Activated gamma-delta T cell treated with Interleukin-2 at 50 U/mL for 16 hours (primary cell): ENCODE measurements around the gene CFAP73.
"Not testable (repeated sequence)": the region's sequence is repeated elsewhere in the genome, so short reads cannot be mapped to it uniquely, and the experiment has no call there.

Experiments used
- DNase-seq: peaks from one replicate; pipeline ENCODE4 v3.0.0-alpha.2; 2020

CFAP73 gene

GRCh38 chr12:113196582-113196981, 47.1 kb downstream of the CFAP73 start:
- DNase-seq = no peak

- peak; percentile 44 for DNase-seq
These were observed 47.5 kb downstream of the CFAP73 start for GRCh38 chr12:113196990-113197389.

GRCh38 chr12:113197518-113198077, 48.1 kb downstream of the CFAP73 start:
- no peak for DNase-seq

GRCh38 chr12:113198296-113198695, 48.8 kb downstream of the CFAP73 start:
- DNase-seq = no peak

- no peak for DNase-seq
These were observed 50.7 kb downstream of the CFAP73 start for GRCh38 chr12:113200021-113200797.

- DNase-seq = no peak
These were observed 52.0 kb downstream of the CFAP73 start for GRCh38 chr12:113201187-113202177.

GRCh38 chr12:113202300-113203075, 53.0 kb downstream of the CFAP73 start:
- no peak for DNase-seq

- no peak for DNase-seq
These were observed 54.6 kb downstream of the CFAP73 start for GRCh38 chr12:113203852-113204760.

GRCh38 chr12:113204804-113205203, 55.3 kb downstream of the CFAP73 start:
- no peak for DNase-seq

- DNase-seq = not testable (repeated sequence)
These were observed 57.3 kb downstream of the CFAP73 start for GRCh38 chr12:113206802-113207201.

- DNase-seq = no peak
These were observed 58.1 kb downstream of the CFAP73 start for GRCh38 chr12:113207613-113208040.

- DNase-seq = peak; percentile 55
These were observed 58.8 kb downstream of the CFAP73 start for GRCh38 chr12:113208041-113208934.
